Brain microvascular endothelial cell (primary cell): ENCODE results near the gene ACAP3.
A peak's percentile ranks its signal among the peaks of the same experiment; 100 is the strongest.

Experiments used
- DNase-seq: peaks from one replicate; pipeline ENCODE4 v3.0.0-alpha.2; 2020
- H3K27ac ChIP-seq: fragments of 250-450 bp; sonication (Bioruptor Pico); 2 replicates; pipeline ENCODE4 v1.5.1; 2020; ENCODE audit warnings: mild to moderate bottlenecking, moderate library complexity
- H3K27me3 ChIP-seq: fragments of 250-450 bp; sonication (Bioruptor Pico); replicated peaks from 2 replicates; pipeline ENCODE4 v1.5.1; 2020; ENCODE audit warnings: mild to moderate bottlenecking
- H3K36me3 ChIP-seq: fragments of 250-450 bp; sonication (Bioruptor Pico); replicated peaks from 2 replicates; pipeline ENCODE4 v1.5.1; 2020; ENCODE audit warnings: mild to moderate bottlenecking
- H3K4me3 ChIP-seq: 2 replicates; pipeline ENCODE4 v1.5.1; 2011; ENCODE audit warnings: low read depth, mild to moderate bottlenecking, control low read depth, low read length, moderate library complexity
- CTCF ChIP-seq: IDR thresholded peaks from 2 replicates; pipeline ENCODE4 v1.5.1; 2011; ENCODE audit warnings: low read depth, mild to moderate bottlenecking, moderate library complexity, low read length, control low read depth, inconsistent platforms; ENCODE audit errors: missing control alignments
- in situ Hi-C: cut with HindIII; loops from 2 replicates; pipeline ENCODE4 v1.10.0; 2017; ENCODE audit warnings: low sequenced_read_pairs, low pct_ligation_motif_present

ACAP3 gene

GRCh38 chr1:1291023-1291528 is 16.7 kb downstream of the ACAP3 start:
- in situ Hi-C loops: no loop called here
- no peak overlapping the region for H3K27ac ChIP-seq
- DNase-seq: no peak
- H3K27me3 ChIP-seq: no peaks in the 10 kb centered on the region
- H3K36me3 ChIP-seq: peaks cover 3% of the 10 kb centered on the region
- no peak overlapping the region for H3K4me3 ChIP-seq
- no peak for TF ChIP-seq CTCF

- DNase-seq: peak; percentile 66
- peak; percentile 80 for TF ChIP-seq CTCF
- in situ Hi-C loops: no loop called here
These were observed 17.4 kb downstream of the ACAP3 start for GRCh38 chr1:1290238-1290731.

GRCh38 chr1:1287288-1288110 is 20.2 kb downstream of the ACAP3 start:
- TF ChIP-seq CTCF: no peak
- no peak overlapping the region for H3K27ac ChIP-seq
- H3K36me3 ChIP-seq: no peaks in the 10 kb centered on the region
- H3K4me3 ChIP-seq: no peak overlapping the region
- in situ Hi-C loops: no loop called here
- DNase-seq: no peak
- H3K27me3 ChIP-seq: no peaks in the 10 kb centered on the region

More at GRCh38 chr1:1290238-1290731, 17.4 kb downstream of the ACAP3 start:
- Histone ChIP-seq H3K36me3 (peaks cover 3% of the 10 kb centered on the region), H3K27ac (no peak overlapping the region), H3K27me3 (no peaks in the 10 kb centered on the region), H3K4me3 (no peak overlapping the region)

- no peak overlapping the region for H3K27ac ChIP-seq
- in situ Hi-C loops: no loop called here
- no peaks in the 10 kb centered on the region for H3K36me3 ChIP-seq
- H3K4me3 ChIP-seq: no peak overlapping the region
- no peak for DNase-seq
- no peak for TF ChIP-seq CTCF
- H3K27me3 ChIP-seq: no peaks in the 10 kb centered on the region
These were observed 21.1 kb downstream of the ACAP3 start for GRCh38 chr1:1286313-1287261.

- in situ Hi-C loops: no loop called here
- no peak for TF ChIP-seq CTCF
- no peak for DNase-seq
- Histone ChIP-seq H3K27ac (no peak overlapping the region), H3K36me3 (no peaks in the 10 kb centered on the region), H3K27me3 (no peaks in the 10 kb centered on the region), H3K4me3 (no peak overlapping the region)
These were observed 22.0 kb downstream of the ACAP3 start for GRCh38 chr1:1285611-1286311.
